GM12878 (cell line): ENCODE data around the gene NEBL. TPM values are rescaled to one million over a fixed set of nuclear protein-coding genes. Genes with fewer than 3 reads are reported as not detected.

Source experiments
- ATAC-seq: fragments of 200-7000 bp; cut with Tn5 transposase; 3 replicates; pipeline ENCODE4 v1.9.1; 2020; ENCODE audit warnings: mild to moderate bottlenecking, moderate library complexity
- BruUV-seq: library from RNA; stranded (reverse); fragments of 400-500 nt; replicated peaks from 2 replicates; lab custom pipeline; 2021; lab: Mats Ljungman, UMichigan
- CTCF ChIA-PET: fragments of 300-600 bp; sonication (Branson Sonifier 250); formaldehyde crosslinking; extraction: SDS; loops from one replicate; lab custom pipeline; 2021; ENCODE audit warnings: inconsistent platforms; lab: Yijun Ruan, JAX
- POLR2A ChIA-PET: fragments of 350-600 bp; formaldehyde crosslinking; extraction: SDS; loops from one replicate; lab custom pipeline; 2021; ENCODE audit warnings: inconsistent platforms; lab: Charles Lee
- RAD21 ChIA-PET: fragments of 300-600 bp; sonication (Branson Sonifier 250); formaldehyde crosslinking; loops from one replicate; lab custom pipeline; 2023; ENCODE audit warnings: antibody characterized with exemption; ENCODE audit not compliant: unreplicated experiment; lab: Charles Lee
- SMC1A ChIA-PET: fragments of 300-600 bp; sonication (Branson Sonifier 250); formaldehyde crosslinking; loops from one replicate; lab custom pipeline; 2023; ENCODE audit not compliant: unreplicated experiment, uncharacterized antibody; lab: Charles Lee
- DNase-seq: peaks from one replicate; pipeline ENCODE4 v3.0.0-alpha.2; 2011; ENCODE audit warnings: low read depth, low spot score
- FAIRE-seq: peaks from 3 replicates; lab custom pipeline; 2011; peaks lifted over from hg19 to GRCh38; lab: Jason Lieb, UNC
- H2AFZ ChIP-seq: 2 replicates; pipeline ENCODE4 v1.6.0; 2011; ENCODE audit warnings: low read depth, low read length, control low read depth; ENCODE audit not compliant: control insufficient read depth
- H3K27ac ChIP-seq: 2 replicates; pipeline ENCODE4 v1.5.1; 2011; ENCODE audit warnings: control low read depth; ENCODE audit not compliant: control insufficient read depth, insufficient read depth
- H3K27me3 ChIP-seq, 2 experiments: replicated peaks in 1 of 2; 2 replicates each; pipeline versions ENCODE4 v1.6.0 to v1.6.1; 2011; ENCODE audit warnings: low read length in 1 of 2; ENCODE audit not compliant: control insufficient read depth in 2 of 2, insufficient read depth in 2 of 2
- H3K36me3 ChIP-seq, 2 experiments: 2 replicates each; pipeline ENCODE4 v1.5.1; 2011; ENCODE audit warnings: low read length in 1 of 2; ENCODE audit not compliant: control insufficient read depth in 2 of 2, insufficient read depth in 2 of 2
- H3K4me1 ChIP-seq: 2 replicates; pipeline ENCODE4 v1.6.1; 2011; ENCODE audit warnings: mild to moderate bottlenecking, low read length, moderate library complexity, mixed read lengths; ENCODE audit not compliant: control insufficient read depth, insufficient read depth
- H3K4me2 ChIP-seq: 2 replicates; pipeline ENCODE4 v1.6.0; 2011; ENCODE audit warnings: control low read depth; ENCODE audit not compliant: control insufficient read depth, insufficient read depth
- H3K4me3 ChIP-seq: fragments of 200-600 bp; sonication (generic); 2 replicates; pipeline ENCODE4 v1.5.1; 2016
- H3K79me2 ChIP-seq: 2 replicates; pipeline ENCODE4 v1.6.0; 2011; ENCODE audit warnings: low read length; ENCODE audit not compliant: control insufficient read depth, insufficient read depth
- H3K9ac ChIP-seq: 2 replicates; pipeline ENCODE4 v1.8.0; 2011; ENCODE audit warnings: low read length, control low read depth, mixed read lengths; ENCODE audit not compliant: control insufficient read depth, insufficient read depth
- H3K9me3 ChIP-seq: replicated peaks from 3 replicates; pipeline ENCODE4 v1.5.1; 2011; ENCODE audit warnings: mild to moderate bottlenecking, low read length; ENCODE audit not compliant: control insufficient read depth, insufficient read depth
- H4K20me1 ChIP-seq: 2 replicates; pipeline ENCODE4 v1.6.0; 2011; ENCODE audit not compliant: control insufficient read depth, insufficient read depth
- ATF3 ChIP-seq: IDR thresholded peaks from 2 replicates; pipeline ENCODE4 v1.6.1; 2011; ENCODE audit warnings: low read depth, mild to moderate bottlenecking, low read length, moderate library complexity, borderline replicate concordance; ENCODE audit errors: extremely low read depth
- CBX3 ChIP-seq: fragments of 200-600 bp; sonication (generic); IDR thresholded peaks from 2 replicates; pipeline ENCODE4 v1.6.1; 2016; ENCODE audit warnings: low read depth, borderline replicate concordance
- E2F8 ChIP-seq: fragments of 450-650 bp; IDR thresholded peaks from 2 replicates; pipeline ENCODE4 v1.6.1; 2018; ENCODE audit warnings: mild to moderate bottlenecking, low read depth, moderate library complexity; ENCODE audit not compliant: partially characterized antibody
- HDAC6 ChIP-seq: fragments of 200-600 bp; sonication (generic); IDR thresholded peaks from one replicate; pipeline ENCODE4 v1.8.0; 2017; ENCODE audit warnings: antibody characterized with exemption; ENCODE audit not compliant: unreplicated experiment
- IKZF1 ChIP-seq: fragments of 450-650 bp; conservative IDR thresholded peaks from 2 replicates; pipeline ENCODE4 v1.6.1; 2017; ENCODE audit warnings: antibody characterized with exemption, mild to moderate bottlenecking
- IKZF2 ChIP-seq, 2 experiments: fragments of 450-650 bp; IDR thresholded peaks; 2 replicates each; pipeline ENCODE4 v1.6.1; 2017; ENCODE audit warnings: mild to moderate bottlenecking in 2 of 2, moderate library complexity in 2 of 2
- MXI1 ChIP-seq: fragments of 150-350 bp; IDR thresholded peaks from 2 replicates; pipeline ENCODE4 v1.6.1; 2011; ENCODE audit warnings: low read depth, mild to moderate bottlenecking, inconsistent platforms, low read length, improper control_type of control experiment
- NR2C2 ChIP-seq: IDR thresholded peaks from 2 replicates; pipeline ENCODE4 v1.6.1; 2011; ENCODE audit warnings: borderline replicate concordance, low read depth; ENCODE audit not compliant: control insufficient read depth, insufficient read length
- RAD51 ChIP-seq: fragments of 450-650 bp; IDR thresholded peaks from 2 replicates; pipeline ENCODE4 v1.6.1; 2016; ENCODE audit warnings: moderate library complexity, mild to moderate bottlenecking, inconsistent platforms
- RCOR1 ChIP-seq: conservative IDR thresholded peaks from 2 replicates; pipeline ENCODE4 v1.6.1; 2012; ENCODE audit warnings: low read depth, low read length, improper control_type of control experiment
- RELB ChIP-seq: fragments of 450-650 bp; IDR thresholded peaks from 2 replicates; pipeline ENCODE4 v1.6.1; 2017; ENCODE audit warnings: low read depth, mild to moderate bottlenecking, moderate library complexity
- SMARCA5 ChIP-seq: fragments of 450-650 bp; IDR thresholded peaks from 2 replicates; pipeline ENCODE4 v1.6.1; 2017; ENCODE audit warnings: mild to moderate bottlenecking
- YY1 ChIP-seq: IDR thresholded peaks from 2 replicates; pipeline ENCODE4 v1.6.1; 2011; ENCODE audit warnings: low read depth, mild to moderate bottlenecking, low read length
- ZNF622 ChIP-seq: fragments of 450-650 bp; IDR thresholded peaks from 2 replicates; pipeline ENCODE4 v1.6.1; 2017; ENCODE audit warnings: mild to moderate bottlenecking, inconsistent platforms
- WGBS: methylation state at CpG from one replicate; pipeline ENCODE4 v1.1.6; 2016; ENCODE audit warnings: low lambda C conversion rate; ENCODE audit not compliant: insufficient replicate concordance, insufficient coverage; ENCODE audit errors: missing lambda C conversion rate; 5-methylcytosine and 5-hydroxymethylcytosine counted together
- in situ Hi-C: fragments of 300-500 bp; cut with MboI; formaldehyde crosslinking; loops from 9 replicates; pipeline ENCODE4 v1.14.3; 2018; ENCODE audit warnings: mixed read lengths
- intact Hi-C: fragments of 100-400 bp; cut with micrococcal nuclease; formaldehyde crosslinking; loops from one replicate; pipeline ENCODE4 v1.14.2; 2022; ENCODE audit not compliant: unreplicated experiment
- polyA plus RNA-seq, 11 experiments: library from polyadenylated mRNA; depleted of rRNA in 4 of 11; unstranded in 6 of 11; stranded (reverse) in 5 of 11; fragments of >200 nt; fragmentation: Nextera tagmentation in 4 of 11; fragmentation: Illumina TruSeq in 1 of 11; extraction: Ambion mirVana in 4 of 11; extraction: Trizol in 1 of 11; gene quantifications; 1 replicate in 1 of 11; 2 replicates in 10 of 11; pipeline versions ENCODE4 v1.2.1 to v1.2.3, GENCODE V29; 2011 to 2016; ENCODE audit warnings: inconsistent platforms in 2 of 11, missing spikeins in 2 of 11, low read depth in 1 of 11
- total RNA-seq, 4 experiments: library from RNA; depleted of rRNA in 3 of 4; stranded (reverse); fragments of >200 nt in 3 of 4; fragmentation: Illumina TruSeq in 1 of 4; extraction: Trizol in 1 of 4; gene quantifications; 2 replicates each; pipeline versions ENCODE4 v1.2.1 to v1.2.3, GENCODE V29; 2013 to 2021

NEBL gene
- total and polyA plus RNA-seq, 10 of the 15 experiments (the other 5 are each of a cell fraction or from before 2014, with no cell fraction given): 0.04 to 0.56 (median 0.11) TPM; not detected in 6

- TF ChIP-seq E2F8 (no peak), ATF3 (no peak), IKZF1 (no peak), CBX3 (no peak), MXI1 (no peak)
These were observed 120.6 kb downstream of the NEBL start (continued) for GRCh38 chr10:20776384-20777118.

GRCh38 chr10:20771051-20771450 lies 126.1 kb downstream of the NEBL start:
- Histone ChIP-seq H3K4me1 (no peaks in the 10 kb centered on the region), H2AFZ (no peak overlapping the region), H3K79me2 (no peaks in the 10 kb centered on the region), H3K27ac (no peak overlapping the region), H3K9me3 (no peaks in the 10 kb centered on the region), H3K9ac (no peak overlapping the region), H3K4me2 (no peak overlapping the region), H4K20me1 (no peaks in the 10 kb centered on the region), H3K4me3 (no peak overlapping the region), H3K36me3 (no peaks in the 10 kb centered on the region), H3K27me3 (no peaks in the 10 kb centered on the region)
- WGBS: 0% methylated on average over 2 of the region's 2 CpGs
- in situ Hi-C loops (no loop called here), intact Hi-C loops (no loop called here)
- BruUV-seq: no TSS peak
- ChIA-PET CTCF (interaction anchor here (0.9 kb wide), 1 partner anchor 12 kb away, joined by 4 read pairs; no protein-coding TSS in a partner anchor), RAD21 (no interaction called here), POLR2A (no interaction called here), SMC1A (no interaction called here)
- no peak for FAIRE-seq
- DNase-seq: no peak
- ATAC-seq: no peak
- TF ChIP-seq HDAC6 (no peak), SMARCA5 (no peak), RAD51 (no peak), RCOR1 (no peak), ZNF622 (no peak), YY1 (no peak), RELB (no peak), NR2C2 (no peak), IKZF2 (IDR thresholded peaks at IDR 0.05) (no peak)
